ENCODE measurements around the gene RCAN1.
A peak's percentile ranks its signal among the peaks of the same experiment; 100 is the strongest.

DNA sequence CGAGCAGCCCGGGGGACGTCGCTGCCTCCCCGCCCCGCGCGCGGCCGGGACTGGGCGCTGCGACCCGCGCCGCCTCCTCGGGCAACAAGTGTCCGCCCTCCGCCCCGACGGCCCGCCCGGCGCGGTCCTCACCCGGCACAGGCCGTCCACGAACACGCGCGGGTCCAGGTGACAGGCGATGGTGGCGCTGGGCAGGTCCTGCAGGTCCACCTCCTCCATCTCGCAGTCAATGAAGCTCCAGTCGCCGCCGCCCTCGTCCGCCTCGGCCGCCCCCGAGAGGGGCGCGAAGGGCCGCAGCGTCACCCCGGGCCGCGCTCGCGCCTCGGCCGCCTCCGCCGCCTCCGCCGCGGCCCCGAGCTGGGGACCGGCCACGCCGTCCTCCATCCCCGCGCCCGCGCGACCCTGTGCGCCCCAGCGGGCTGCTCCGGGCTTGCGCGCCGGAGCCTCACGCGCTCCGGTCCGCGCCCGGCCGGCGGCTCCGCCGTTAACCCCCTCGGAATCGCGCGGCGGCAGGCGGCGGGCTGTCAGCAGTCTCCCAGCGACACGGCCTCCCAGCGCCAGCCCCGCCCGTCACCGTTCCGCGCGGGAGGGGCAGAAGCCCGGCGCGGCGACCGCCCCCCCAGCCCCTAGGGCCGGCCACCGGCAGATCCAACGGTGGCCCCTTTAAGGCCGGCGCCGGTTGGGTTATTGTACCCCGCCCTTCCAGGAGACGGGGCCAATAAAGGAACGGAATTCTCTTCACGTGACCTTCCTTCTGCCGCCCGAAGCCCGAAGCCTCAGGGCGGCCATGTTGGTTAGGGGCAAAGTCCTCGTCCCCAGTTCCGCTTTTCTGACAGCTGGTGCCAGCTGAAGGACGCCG, at the start of gene RCAN1:
- TF ChIP-seq, protein P1, sequence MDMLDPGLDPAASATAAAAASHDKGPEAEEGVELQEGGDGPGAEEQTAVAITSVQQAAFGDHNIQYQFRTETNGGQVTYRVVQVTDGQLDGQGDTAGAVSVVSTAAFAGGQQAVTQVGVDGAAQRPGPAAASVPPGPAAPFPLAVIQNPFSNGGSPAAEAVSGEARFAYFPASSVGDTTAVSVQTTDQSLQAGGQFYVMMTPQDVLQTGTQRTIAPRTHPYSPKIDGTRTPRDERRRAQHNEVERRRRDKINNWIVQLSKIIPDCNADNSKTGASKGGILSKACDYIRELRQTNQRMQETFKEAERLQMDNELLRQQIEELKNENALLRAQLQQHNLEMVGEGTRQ (IDR thresholded peaks at IDR 0.05; ENCODE audit: low read length) = peak; percentile 98
- TF ChIP-seq EZH2 (IDR thresholded peaks at IDR 0.05; ENCODE audit: low read depth, low read length, severe bottlenecking) (no peak), JUND (IDR thresholded peaks at IDR 0.05; ENCODE audit: low read length) (no peak), POLR2A (IDR thresholded peaks at IDR 0.05; ENCODE audit: control extremely low read depth in 1 of 2, low read depth in 2 of 2, low read length in 2 of 2) (no peak), EP300 (IDR thresholded peaks at IDR 0.05; ENCODE audit: borderline replicate concordance in 1 of 2, low read depth in 2 of 2, low read length in 2 of 2) (no peak), TAF1 (IDR thresholded peaks at IDR 0.05; ENCODE audit: low read depth, low read length) (no peak), SIRT6 (IDR thresholded peaks at IDR 0.05; ENCODE audit: low read length) (no peak), PHF8 (conservative IDR thresholded peaks at IDR 0.05; ENCODE audit: low read depth, low read length) (peak; percentile 29; the same call in 1 of the 2 replicates), CBX8 (IDR thresholded peaks at IDR 0.05; ENCODE audit: borderline replicate concordance, low read depth, low read length) (no peak), GTF2F1 (IDR thresholded peaks at IDR 0.05; ENCODE audit: borderline replicate concordance, low read depth, low read length) (no peak)
- TF ChIP-seq, protein P2, sequence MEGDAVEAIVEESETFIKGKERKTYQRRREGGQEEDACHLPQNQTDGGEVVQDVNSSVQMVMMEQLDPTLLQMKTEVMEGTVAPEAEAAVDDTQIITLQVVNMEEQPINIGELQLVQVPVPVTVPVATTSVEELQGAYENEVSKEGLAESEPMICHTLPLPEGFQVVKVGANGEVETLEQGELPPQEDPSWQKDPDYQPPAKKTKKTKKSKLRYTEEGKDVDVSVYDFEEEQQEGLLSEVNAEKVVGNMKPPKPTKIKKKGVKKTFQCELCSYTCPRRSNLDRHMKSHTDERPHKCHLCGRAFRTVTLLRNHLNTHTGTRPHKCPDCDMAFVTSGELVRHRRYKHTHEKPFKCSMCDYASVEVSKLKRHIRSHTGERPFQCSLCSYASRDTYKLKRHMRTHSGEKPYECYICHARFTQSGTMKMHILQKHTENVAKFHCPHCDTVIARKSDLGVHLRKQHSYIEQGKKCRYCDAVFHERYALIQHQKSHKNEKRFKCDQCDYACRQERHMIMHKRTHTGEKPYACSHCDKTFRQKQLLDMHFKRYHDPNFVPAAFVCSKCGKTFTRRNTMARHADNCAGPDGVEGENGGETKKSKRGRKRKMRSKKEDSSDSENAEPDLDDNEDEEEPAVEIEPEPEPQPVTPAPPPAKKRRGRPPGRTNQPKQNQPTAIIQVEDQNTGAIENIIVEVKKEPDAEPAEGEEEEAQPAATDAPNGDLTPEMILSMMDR (IDR thresholded peaks at IDR 0.05; ENCODE audit: control extremely low read depth in 1 of 3, insufficient read depth in 1 of 3, low read depth in 1 of 3, low read length in 3 of 3) = no peak
